AG09319 (cell line): ENCODE results near the gene AK5.

Source experiments
- DNase-seq: peaks from one replicate; pipeline ENCODE4 v3.0.0-alpha.2; 2010; ENCODE audit warnings: low read depth; ENCODE audit errors: extremely low read depth
- TF ChIP-seq, protein P1 (sequence below): IDR thresholded peaks from 2 replicates; pipeline ENCODE4 v1.5.1; 2011; ENCODE audit warnings: low read depth, mild to moderate bottlenecking, inconsistent platforms, low read length, moderate library complexity

Gene AK5, protein sequence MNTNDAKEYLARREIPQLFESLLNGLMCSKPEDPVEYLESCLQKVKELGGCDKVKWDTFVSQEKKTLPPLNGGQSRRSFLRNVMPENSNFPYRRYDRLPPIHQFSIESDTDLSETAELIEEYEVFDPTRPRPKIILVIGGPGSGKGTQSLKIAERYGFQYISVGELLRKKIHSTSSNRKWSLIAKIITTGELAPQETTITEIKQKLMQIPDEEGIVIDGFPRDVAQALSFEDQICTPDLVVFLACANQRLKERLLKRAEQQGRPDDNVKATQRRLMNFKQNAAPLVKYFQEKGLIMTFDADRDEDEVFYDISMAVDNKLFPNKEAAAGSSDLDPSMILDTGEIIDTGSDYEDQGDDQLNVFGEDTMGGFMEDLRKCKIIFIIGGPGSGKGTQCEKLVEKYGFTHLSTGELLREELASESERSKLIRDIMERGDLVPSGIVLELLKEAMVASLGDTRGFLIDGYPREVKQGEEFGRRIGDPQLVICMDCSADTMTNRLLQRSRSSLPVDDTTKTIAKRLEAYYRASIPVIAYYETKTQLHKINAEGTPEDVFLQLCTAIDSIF

DNA sequence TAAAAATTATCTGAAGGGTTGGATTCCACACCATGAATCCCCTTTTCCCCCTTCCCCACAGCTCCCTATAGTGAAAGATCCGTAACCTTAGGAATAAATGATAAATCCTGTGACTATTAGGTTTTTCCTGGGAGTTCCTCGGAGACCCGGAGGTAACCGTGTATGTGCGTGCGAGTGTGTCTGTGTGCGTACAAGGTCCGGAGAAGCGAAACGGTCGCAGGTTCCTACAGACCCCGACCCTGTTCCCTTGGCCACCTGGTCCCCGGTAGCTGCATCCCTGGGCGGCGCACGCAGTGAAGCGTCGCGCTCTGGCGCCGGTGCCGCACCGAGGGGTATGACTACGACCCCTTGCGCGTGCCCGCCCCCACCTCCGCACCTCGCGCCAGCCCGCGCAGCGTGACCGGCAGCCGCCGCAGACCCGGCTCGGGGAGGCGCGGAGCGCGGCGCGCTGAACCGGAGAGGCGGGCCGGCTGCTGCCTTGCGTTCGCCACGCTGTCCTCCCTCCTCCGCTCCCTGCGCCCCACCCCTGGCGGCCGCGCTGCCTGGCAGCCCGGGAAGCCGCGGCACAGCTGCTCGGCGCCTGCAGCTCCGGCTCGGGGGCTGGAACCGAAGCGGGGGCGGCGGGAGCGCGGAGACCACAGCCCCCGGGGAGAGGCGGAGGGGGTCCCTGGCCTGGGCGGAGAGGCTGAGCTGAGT, at the start of gene AK5:
Gene AK5 (plus strand): TSS at position 529 of the 696 bp plus-strand sequence. CDS start 295 bp downstream, outside the sequence.
- DNase-seq, result no peak
- TF ChIP-seq, protein P1, sequence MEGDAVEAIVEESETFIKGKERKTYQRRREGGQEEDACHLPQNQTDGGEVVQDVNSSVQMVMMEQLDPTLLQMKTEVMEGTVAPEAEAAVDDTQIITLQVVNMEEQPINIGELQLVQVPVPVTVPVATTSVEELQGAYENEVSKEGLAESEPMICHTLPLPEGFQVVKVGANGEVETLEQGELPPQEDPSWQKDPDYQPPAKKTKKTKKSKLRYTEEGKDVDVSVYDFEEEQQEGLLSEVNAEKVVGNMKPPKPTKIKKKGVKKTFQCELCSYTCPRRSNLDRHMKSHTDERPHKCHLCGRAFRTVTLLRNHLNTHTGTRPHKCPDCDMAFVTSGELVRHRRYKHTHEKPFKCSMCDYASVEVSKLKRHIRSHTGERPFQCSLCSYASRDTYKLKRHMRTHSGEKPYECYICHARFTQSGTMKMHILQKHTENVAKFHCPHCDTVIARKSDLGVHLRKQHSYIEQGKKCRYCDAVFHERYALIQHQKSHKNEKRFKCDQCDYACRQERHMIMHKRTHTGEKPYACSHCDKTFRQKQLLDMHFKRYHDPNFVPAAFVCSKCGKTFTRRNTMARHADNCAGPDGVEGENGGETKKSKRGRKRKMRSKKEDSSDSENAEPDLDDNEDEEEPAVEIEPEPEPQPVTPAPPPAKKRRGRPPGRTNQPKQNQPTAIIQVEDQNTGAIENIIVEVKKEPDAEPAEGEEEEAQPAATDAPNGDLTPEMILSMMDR, result no peak

DNA sequence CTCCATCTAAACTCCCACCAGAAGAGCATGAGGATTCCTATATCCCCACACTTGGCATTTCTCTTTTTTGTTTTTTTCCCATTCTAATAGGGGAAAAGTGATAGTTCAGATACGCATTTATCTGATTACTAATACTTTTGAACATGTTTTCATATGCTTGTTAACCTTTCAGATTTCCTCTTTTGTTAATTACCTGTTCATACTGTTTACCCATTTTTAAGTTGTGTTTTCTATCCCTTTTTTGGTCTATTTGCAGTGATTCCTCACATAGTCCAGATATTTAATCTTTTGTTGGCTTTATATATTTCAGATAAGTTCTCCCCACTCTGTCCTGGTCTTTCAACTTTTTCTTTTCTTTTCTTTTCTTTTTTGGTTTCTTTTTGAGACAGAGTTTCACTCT, 49.0 kb upstream of the AK5 start:
- DNase-seq, result no peak

DNA sequence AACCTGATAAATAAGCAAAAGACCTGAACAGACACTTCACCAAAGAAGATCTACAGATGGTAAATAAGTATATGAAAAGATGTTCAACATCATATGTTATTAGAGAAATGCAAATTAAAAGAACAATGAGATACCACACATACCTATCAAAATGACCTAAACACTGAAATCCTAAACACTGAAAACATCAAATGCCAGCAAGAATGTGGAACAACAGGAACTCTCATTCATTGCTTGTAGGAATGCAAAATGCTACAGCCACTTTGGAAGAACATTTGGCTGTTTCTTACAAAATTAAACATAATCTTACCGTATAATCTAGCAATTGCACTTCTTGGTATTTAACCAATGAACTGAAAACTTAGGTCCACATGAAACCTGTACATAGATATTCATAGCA, 47.7 kb upstream of the AK5 start:
- TF ChIP-seq, protein P1, result no peak
- DNase-seq, result no peak

More for the DNA sequence above, 49.0 kb upstream of the AK5 start:
- TF ChIP-seq, protein P1, result no peak

DNA sequence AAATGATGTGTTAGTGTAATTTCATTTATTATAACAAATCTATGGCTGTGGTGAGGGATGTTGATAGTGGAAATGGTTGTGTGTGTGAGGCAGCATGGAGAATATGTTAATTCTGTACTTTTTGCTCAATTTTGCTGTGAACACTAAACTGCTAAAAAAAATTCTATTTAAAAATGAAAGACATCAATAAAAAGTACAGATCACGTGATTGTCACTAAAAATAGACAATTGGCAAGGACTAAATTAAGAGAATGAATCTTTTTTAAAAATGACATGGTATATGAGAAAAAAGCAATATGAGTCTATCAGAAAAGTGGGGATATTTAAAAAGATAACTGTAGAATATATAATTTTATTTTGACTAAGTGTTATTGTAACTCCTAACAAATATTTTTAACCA, 46.9 kb upstream of the AK5 start:
- no peak for DNase-seq
- TF ChIP-seq, protein P1, result no peak

DNA sequence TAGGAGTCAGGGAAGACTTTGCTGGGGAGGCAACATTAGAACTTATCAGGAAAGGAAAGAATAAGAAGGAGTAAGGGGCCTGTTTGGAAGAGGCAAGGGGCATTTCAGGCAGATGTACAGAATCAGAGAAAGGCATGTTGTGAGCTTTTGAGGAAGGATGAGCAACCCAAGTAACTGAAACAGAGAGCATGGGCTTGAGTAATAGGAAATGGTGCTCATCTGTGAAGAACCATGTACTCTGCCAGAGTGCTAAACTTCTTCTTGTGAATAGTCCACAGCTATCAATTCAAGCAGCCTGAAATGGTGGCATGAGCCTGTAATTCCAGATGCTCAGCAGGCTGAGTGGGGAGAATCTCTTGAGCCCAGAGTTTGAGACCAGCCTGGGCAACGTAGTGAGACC, 43.4 kb upstream of the AK5 start:
- no peak for DNase-seq
- TF ChIP-seq, protein P1, result no peak

DNA sequence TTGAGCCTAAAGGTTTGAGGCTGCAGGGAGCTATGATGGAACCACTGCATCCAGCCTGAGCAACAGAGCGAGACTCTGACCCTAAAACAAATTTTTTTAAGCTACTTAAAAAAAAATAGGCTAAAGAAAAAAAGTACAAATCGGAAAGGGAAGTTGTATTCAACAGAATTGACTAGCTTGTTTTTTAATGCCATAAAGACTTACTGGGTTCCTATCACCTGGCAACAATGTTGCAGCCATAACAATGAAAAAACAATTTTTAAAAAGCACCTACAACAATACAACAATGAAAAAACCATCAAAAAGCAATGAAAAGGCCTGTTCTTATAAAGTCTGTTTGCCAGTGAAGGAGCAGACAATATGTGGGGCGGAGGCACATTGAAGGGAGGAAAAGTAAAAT, 42.5 kb upstream of the AK5 start:
- DNase-seq, result no peak
- TF ChIP-seq, protein P1, result no peak

DNA sequence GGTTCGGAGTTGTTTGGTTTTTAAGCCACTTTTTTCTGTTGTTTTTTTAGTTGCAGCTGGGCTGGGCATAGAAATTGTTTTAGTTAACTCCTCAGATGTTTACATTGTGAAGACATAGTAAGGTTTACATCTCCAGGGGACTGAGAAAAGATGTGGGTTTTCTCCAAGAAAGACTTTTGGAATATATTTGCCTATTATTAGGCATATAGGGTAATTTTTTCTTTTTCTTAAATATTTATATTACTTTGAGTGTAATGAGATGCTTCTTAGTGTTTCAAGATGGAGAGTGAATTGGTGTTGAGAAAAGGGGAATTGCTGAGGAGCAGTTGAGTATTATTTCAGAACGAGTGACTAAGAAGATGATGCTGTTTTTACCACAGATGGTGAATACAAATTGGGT, 36.0 kb upstream of the AK5 start:
- TF ChIP-seq, protein P1, result no peak
- DNase-seq, result no peak
